ENCODE measurements around the gene PRICKLE1.

The PRICKLE1 gene

DNA sequence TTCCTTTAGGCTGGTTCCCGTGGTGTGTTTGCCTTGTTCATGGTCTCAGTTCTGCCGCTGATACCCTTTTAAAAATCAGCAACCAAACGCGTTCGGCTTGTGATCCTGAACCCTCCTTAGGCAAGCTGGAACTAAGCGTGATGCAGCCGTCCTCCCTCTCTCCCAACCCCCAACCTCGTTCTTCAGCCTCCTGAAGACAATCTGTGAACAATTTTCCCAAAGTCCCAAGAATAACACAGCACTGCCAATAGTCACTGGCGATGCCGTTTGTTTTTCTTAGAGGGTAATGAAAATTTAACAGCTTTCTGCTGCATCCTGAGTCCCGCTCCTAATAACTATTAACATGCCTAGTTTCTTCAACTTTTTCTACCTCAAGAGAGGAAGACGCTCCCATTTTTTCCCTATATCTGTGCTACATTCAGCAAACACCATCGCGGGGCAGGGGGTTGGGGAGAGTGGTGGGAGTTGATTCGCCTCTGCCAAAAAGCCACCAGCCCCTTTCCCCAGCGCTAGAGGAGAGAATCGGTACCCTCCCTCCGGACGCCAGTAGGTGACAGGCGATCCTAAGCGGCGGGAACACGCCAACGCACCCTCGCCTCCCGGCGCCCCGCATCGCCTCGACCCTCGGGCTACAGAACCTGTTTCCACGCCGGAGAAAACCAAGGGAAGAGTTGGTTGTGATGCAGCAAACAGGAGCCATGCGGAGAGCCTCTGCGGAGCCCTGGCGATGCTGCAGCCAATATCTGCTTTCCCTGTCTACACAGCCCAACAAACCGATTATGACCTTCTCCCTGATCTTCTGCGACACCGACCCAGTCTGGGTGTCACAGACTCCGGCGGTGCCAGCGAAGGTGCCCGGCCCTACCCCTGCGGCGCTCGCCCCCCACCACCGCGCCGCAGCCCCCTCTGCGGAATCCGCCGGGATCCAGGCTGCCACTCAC is 752 bp downstream of the PRICKLE1 start:
- DNase-seq (ENCODE audit: low read depth in 2 of 2), result no peak

DNA sequence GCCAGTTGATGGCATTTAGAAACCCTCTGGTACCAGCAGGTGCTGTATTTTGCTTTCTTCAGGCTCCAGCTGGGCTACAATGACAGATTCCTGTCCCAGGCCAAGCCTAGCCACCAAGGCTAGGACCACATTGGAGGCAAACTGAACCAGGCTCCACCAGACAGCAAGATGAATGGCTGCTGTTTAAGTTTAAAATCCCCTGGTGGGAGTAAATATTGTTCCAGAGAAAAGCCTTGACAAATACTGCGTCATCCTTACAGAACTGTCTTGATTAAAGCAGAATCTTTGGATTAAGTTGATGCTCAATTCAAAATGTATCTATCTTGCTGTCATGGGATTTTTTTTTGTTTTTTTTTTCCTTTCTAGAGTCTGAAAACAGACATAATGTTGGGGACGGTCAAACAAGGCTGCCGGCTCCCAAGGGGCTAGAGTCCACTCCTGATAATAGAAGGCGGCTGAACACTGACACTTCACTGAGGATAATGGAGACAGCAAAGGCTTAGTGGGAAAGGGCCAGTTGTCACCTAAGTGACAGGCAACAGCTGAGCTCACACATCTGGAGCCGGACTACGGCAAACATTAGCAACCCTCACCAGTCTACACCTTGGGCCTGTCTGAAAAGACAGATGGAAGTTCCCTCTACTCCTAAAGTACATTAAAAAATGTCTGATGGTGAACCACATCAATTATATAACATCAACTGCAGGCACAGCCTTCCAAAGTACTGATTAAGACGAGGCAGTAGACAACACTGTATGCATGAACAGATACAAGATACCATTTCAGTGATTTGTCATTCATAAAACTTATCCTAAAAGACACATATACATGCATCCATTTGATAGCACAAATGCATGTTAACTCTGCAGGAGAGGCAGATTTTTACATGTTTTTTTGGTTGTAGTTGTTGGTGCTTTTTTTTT is 1.7 kb downstream of the PRICKLE1 start:
- DNase-seq (ENCODE audit: low read depth in 2 of 2), result no peak

DNA sequence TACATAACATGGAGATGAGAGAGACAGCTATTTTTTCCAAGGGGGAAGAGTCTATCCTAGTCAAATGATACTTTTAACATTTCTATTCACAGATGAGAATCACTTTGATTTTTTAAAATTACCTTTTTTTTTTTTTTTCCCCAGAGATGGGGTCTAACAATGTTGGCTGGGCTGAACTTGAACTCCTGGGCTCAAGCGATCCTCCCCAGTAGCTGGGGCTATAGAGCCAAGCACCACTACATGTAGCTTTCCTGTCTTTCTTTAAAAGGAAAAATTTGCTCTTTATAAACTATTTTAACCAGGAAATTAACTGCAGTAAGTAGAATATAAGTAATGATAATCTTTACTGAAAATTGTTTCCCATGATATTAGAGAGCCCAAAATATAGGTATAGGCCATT is 3.3 kb downstream of the PRICKLE1 start:
- no peak for DNase-seq (ENCODE audit: low read depth in 2 of 2)

DNA sequence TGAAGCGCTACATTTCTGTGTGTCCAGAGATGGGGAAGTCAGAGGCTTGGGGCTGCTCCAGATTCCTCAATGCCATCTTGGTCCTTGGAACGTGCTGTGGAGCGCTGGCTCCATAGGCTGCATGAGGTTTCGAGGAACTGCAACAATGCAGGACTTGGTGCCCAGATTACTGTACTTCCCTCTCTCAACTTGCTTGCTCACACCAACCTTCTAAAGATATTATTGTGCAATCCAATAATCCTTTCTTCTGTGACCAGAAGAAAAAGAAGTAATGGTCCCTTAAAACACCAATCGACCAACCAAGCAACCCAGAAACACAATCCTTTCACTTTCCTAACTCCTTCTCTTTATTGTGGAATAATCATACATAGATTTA is 3.7 kb downstream of the PRICKLE1 start:
- no peak for DNase-seq (ENCODE audit: low read depth in 2 of 2)

DNA sequence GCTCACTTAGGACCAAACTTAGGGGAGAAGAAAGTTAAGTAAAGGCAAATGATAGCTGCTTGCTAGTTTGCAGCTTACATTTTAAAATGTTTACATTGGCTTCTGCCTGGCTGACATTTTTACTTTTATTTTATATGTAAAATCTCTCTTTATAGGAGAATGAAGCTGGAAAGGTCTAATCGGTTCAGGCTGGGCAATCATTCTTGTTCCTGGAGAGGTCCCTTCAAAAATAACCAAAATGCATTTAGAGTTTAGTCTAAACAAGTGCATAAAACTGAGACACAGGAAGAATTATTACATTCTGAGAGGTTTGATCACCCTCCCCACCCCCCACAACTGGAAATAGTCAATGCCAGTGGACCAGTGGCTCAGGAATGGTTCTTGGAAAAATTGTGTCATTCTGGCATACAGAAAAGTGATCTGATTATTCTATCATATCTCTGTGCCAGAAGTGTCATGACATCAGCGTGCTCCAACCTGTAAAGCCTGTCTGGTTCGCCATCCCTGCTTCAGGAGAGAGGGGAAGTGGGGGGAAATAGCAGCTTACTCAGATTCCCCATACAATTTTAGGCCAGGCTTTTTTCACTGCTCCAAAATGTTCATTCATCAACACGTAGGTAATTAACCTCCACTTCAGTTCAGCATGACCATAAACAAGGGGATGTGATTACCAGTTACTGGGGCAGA is 4.2 kb downstream of the PRICKLE1 start:
- no peak for DNase-seq (ENCODE audit: low read depth in 2 of 2)

DNA sequence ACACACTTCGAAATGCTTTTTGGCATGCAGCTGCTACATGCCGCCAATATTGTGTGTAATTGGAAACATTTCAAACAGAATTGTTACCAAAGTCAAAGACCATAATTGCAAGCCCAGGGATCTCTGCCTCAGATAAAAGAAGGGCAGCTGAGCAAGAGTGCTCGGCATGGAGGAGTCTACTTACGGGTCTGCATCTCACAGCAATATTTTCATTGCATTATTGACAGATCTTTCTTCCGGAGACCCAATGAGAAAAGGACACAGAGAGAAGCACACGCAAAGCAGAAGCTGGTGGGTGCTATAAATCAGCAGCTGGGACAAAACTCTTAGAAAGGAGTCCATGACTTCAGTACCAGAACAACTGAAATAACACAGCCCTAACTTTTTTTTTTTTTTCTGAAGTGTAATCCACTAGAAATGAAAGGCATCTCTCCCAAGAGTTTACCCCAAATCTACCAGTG is 4.9 kb downstream of the PRICKLE1 start:
- DNase-seq (ENCODE audit: low read depth in 2 of 2), result no peak

DNA sequence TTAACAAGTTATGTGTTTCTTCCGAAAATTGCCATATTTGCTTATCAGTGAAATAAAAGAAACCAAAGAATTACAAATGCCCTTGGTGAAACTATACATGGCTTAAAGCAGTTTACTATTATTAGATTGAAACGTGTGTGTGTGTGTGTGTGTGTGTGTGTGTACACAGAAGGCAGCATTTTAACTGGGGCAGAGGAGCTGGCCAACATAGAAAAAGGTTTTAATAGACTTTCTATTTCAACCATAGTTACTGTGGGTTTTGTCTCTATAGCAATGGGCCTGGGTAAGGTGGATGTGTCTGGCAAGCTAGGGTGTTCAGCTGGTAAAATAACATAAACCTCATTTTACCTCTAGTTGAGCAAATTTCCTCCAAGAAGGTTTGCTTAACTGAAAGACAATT is 6.5 kb downstream of the PRICKLE1 start:
- no peak for DNase-seq (ENCODE audit: low read depth in 2 of 2)

DNA sequence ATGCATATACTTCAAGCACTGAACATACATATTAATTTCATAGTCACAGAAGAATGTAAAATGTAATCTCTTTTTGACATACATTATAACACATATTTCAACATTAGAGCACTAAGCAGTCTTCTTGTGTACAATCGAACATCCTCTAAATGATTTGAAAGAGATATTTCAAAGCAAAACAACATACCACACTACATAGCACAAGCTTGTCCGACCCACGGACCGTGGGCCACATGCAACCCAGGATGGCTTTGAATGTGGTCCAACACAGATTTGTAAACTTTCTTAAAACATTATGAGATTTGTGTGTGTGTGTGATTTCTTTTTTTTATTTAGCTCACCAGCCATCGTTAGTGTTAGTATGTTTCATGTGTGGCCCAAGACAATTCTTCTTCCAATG is 7.0 kb downstream of the PRICKLE1 start:
- DNase-seq (ENCODE audit: low read depth in 2 of 2), result no peak

DNA sequence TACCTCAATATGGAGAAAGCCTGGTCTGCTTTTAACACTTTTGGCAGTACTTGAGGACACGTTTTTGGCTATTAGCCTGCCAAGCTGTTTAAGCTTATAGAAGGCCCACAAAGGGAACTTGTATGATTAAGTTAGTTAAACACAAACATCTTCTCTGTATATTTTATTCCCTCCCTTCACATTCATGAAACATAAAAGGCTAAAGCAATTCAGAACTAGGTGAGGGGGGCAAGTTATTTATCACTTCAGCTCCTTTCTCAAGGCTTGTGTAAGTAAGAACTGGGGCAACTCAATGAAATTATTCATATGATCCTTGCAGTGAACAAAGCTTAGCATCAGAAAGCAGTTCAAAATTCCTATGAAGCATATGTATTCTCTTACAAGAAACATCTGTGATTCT is 7.5 kb downstream of the PRICKLE1 start:
- no peak for DNase-seq (ENCODE audit: low read depth in 2 of 2)

DNA sequence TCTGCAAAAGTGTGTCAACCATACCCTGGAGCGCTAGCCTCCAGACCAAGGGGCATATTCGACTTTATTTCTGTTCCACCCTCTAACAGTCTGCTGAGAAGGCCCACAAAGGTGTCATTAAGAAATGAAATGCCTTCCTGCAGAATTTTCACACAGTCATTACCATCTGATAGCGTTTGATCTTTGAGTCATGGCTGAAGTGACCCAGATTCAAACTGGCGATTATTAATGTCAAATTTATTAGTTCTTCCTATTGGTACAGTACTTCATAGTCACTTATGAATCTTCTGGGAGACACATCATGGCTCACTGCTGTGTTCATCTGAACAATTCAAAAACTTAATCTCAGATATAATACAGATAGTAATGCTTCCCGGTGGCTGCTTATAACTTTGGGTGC is 13.2 kb downstream of the PRICKLE1 start:
- DNase-seq (ENCODE audit: low read depth in 2 of 2), result no peak

DNA sequence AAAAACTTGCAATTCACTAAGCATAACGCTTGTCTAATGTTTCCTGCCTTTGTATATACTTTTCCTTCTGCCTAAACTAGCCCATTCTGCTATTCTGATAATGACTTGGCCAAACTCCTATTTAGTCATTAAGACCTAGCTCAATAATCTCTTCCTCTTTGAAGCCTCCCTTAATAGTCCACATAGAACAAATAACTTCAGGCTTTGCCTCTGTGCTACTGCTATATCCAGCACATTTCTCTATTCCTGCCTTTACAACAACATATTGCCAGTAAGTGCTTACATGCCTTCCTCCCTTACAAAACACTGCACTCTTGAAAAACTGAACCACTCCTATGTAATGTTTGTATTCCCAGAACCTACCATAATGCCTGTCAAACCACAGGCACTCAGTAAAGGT is 13.8 kb downstream of the PRICKLE1 start:
- no peak for DNase-seq (ENCODE audit: low read depth in 2 of 2)

DNA sequence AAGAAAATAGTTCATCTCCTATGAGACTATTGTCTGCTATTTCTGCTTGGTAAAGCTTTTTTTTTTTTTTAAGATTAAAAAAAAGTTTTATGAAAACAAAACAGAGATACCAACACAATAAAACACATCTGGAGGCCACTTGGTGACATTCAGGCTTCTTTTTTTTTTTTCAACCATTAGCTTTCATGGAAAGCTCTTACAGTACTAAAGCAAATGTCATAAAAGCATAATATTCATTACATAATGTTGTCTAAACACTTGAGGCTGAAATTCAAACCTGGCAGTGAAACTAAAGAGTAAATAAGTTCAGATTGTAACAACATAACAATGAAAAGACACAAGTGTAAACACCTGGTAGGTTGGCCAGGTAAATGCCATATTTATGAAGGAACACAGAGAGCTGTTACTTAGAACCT is 14.7 kb downstream of the PRICKLE1 start:
- no peak for DNase-seq (ENCODE audit: low read depth in 2 of 2)

DNA sequence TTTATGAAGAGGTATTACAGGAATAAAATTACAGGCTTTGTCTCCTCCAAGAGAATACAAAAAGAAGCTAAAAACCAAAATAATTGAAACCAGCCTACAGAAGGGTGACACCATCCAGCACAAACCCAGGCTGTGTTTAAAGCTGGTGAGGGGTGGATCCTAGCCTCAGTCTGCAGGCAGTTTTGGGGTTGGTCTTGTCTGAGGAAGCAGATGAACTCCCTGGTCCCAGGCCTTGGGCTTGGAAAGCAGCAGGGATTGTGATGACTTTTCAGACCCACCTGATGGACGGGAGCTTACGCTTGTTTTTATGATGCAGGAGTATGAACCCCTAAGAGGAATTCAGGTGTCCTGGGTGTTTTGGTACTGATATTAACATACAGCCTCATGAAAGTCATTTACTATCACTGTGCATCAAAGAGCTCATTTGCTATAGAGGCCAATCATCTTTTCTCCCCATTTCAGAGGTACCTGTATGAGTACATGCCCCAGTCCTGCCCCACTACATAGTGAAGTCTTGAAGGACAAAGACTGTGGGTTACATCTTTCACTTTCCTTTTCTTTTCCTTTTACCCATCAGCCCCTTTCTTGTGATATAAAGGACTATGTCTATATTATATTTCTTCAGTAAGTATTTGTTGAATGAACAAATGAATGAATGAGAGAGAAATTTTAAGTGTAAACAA is 18.1 kb downstream of the PRICKLE1 start:
- DNase-seq (ENCODE audit: low read depth in 2 of 2), result no peak

DNA sequence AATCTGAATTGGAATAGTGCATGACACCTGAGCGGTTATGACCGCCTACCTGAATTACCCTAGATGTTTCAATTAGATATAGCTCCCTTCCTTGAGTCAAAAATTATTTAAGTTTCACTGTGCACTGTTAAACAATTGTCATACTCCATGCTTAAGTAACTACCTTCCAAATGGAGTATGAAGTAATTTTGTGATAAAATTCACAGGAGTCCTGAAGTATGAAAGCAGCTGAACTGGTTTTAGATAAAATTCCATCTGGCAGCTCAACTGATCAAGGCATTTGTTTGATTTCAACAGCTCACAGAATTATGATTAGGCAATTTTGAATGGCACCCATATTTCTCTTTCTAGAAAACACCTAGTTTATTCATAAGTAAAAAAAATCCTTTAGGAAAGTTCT is 19.5 kb downstream of the PRICKLE1 start:
- DNase-seq (ENCODE audit: low read depth in 2 of 2), result no peak

DNA sequence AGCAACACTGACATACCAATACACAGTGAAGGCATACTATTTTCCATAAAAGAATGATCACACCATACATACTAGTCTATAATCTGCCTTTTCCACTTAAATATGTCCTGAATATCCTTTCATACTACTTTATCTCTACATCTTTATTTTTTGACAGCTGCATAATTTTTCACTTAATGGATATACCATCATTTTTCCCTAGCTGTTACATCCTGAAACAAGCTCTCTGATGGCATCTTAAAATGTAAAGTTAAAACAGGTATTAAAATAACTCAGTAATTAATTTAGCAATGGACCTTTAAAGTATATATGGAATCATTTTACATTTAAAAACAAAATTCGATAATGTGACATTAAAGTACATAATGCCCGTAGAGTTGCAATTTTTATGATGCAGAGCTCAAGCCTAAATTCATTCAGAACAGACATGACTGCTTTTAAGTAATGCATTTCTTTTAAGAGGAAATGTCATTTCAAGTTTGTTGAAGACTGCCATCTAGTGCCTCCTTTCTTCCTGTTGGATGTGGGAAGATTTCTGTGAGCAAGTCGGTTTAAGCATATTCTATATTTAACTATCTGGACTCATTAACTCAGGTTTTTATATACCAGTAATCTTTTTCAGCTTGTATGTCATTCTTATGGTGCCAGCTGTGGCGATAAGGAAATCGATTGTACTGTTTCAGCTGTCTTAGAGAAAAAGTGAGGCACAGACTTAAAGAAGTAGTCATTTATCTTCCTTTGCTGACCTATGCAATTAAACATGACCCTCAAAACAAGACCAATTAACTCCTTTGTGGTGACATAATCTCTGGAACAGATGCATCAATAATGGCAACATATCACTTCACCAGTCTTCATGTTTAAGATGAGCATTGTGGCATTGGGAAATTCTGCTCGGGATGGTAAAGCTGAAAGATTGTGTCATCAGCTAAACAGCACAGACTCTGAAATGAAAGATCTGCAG is 20.3 kb downstream of the PRICKLE1 start:
- DNase-seq (ENCODE audit: low read depth in 2 of 2), result no peak

DNA sequence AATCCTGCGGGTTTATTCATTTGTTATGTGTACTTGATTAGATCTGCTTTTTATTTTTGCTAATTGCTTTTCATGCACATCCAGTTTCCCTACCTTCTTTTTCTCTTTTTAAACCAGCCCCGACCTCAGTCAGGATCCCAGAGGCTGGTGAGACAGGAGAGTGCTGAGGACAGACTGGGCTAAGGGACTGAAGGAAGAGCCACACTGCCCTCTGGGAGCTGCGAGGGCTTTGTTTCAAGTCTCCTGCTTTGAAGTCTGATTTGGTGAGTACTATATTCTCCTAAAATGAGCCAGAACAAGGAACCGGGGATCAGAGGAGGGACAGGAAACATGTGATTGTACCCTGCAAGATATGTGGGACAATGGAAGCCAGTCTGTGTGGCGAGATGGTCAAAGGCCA is 23.9 kb downstream of the PRICKLE1 start:
- no peak for DNase-seq (ENCODE audit: low read depth in 2 of 2)

DNA sequence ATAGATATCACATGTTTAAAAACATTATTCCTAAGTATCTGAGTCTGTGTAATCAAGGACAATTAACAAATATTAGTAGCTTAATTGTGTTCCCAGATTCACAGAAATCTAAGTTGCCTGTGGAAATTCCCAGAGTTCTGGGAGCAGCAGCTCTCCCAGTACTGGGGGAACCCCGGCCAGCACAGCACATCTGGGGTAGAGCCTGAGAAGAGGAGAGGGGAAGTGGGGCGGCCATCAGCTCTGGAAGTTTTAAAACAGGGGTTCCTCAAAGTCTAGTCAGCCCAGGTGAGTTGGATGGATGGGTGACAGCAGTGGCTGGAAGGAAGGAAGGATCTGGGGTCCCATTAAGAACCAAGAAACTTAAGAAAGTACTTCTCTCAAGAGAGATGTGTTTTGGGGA is 24.6 kb downstream of the PRICKLE1 start:
- DNase-seq (ENCODE audit: low read depth in 2 of 2), result no peak

DNA sequence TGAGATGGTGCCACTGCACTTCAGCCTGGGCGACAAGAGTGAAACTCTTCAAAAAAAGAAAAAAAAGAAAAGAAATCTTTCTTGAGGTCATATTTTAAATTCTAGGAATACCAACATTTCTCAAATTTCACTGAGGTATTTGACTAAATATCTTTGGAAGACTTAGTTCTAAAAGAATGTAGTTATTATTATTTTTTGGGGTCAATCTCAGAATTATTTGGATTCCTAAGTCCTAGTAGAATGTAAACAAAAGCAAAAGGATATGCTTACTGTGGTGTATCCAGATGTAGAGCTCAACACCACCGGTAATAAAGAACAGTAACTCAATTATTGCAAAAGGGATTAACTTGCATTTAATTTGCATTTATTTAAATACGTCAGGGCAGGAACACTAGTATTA is 25.0 kb downstream of the PRICKLE1 start:
- no peak for DNase-seq (ENCODE audit: low read depth in 2 of 2)

DNA sequence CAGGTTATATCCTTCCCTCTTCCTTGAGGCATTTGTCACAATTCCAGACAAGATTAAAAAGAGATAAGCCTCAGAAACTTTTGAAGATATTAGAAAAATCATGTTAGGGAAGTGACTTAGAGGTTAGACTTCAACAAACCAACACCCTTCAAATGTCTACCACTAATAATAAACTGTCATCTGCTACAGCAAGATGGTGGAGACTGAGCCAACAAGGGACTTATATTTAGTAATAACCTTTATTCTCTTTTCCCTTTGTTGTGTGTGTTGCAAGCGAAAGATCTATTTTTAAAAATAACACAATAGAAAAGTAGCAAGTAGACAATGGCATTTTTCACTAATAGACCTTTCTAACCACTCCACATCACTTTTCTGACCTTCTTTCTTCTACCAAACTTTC is 28.6 kb downstream of the PRICKLE1 start:
- DNase-seq (ENCODE audit: low read depth in 2 of 2), result no peak

DNA sequence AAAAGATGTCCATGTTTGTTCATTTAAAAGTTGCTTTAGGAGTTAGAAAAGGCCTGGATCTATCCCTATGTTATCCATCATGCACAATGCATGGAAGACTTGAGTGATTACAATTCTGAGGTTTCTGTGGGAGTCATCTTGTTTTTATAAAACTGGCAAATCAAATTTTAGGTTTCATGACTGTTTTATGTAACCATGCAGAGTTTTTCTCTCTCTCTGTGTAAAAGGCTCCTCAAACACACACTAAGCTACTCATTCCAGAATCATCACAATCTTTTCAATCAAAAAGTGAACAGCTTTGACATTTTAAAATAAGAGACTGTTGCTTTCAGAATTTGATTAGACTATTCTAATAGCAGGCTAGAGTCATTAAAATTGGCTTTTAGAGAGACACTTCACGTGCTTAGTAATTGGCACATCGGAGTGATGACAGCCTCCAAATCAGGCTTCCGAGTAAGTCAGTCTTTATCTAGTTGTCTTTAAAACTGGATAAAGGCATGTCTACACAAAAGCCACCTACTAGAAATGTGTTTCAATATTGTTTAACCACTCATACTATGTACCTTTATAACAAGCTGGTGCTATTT is 31.9 kb downstream of the PRICKLE1 start:
- no peak for DNase-seq (ENCODE audit: low read depth in 2 of 2)
